NB4 (cell line): ENCODE measurements around the gene METAP2.

Experiments
- DNase-seq: peaks from one replicate; pipeline ENCODE4 v3.0.0; 2010; ENCODE audit warnings: low read depth
- H3K4me3 ChIP-seq: one replicate; pipeline ENCODE4 v1.5.1; 2011; ENCODE audit warnings: mild to moderate bottlenecking, low read depth, low read length, moderate library complexity
- CTCF ChIP-seq: IDR thresholded peaks from one replicate; pipeline ENCODE4 v1.5.1; 2012; ENCODE audit warnings: low read depth, low read length
- MYC ChIP-seq: IDR thresholded peaks from 2 replicates; pipeline ENCODE4 v1.6.1; 2011; ENCODE audit warnings: low read depth, low read length
- POLR2A ChIP-seq: IDR thresholded peaks from 2 replicates; pipeline ENCODE4 v1.6.1; 2011; ENCODE audit warnings: mild to moderate bottlenecking; ENCODE audit not compliant: insufficient read length; ENCODE audit errors: extremely low read depth
- TF ChIP-seq, protein P1 (sequence below): IDR thresholded peaks from 2 replicates; pipeline ENCODE4 v1.6.1; 2011; ENCODE audit warnings: low read depth, low read length

Gene METAP2

GRCh38 chr12:95541436-95541835 is 67.5 kb downstream of the METAP2 start:
- DNase-seq: no peak
- TF ChIP-seq MYC: no peak
- TF ChIP-seq CTCF: no peak
- TF ChIP-seq POLR2A: no peak
- TF ChIP-seq, protein P1, sequence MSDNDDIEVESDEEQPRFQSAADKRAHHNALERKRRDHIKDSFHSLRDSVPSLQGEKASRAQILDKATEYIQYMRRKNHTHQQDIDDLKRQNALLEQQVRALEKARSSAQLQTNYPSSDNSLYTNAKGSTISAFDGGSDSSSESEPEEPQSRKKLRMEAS: no peak
- no peak overlapping the region for H3K4me3 ChIP-seq

GRCh38 chr12:95543305-95543704 is 69.4 kb downstream of the METAP2 start:
- no peak overlapping the region for H3K4me3 ChIP-seq
- DNase-seq: no peak
- TF ChIP-seq, protein P1: no peak
- TF ChIP-seq CTCF (no peak), POLR2A (no peak), MYC (no peak)

DNA sequence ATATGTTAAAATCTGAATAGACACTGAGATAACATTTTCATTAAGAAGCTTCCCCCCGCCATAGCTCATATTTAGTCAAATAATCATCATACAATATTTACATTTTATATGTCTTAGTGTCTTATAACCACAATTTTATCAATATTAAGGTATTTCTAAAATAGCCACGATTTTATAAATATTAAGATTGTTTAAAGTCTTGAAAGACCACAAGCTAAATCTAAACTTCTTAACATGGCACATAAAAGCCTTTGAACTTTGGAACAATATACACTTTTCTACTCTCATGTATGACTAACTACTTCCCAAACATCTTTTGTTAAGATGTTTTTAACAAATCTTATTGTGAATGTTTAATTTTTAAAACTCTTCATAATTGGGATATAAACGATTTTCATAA is 70.8 kb downstream of the METAP2 start:
- DNase-seq: no peak
- H3K4me3 ChIP-seq: no peak overlapping the region
- TF ChIP-seq, protein P1: no peak
- TF ChIP-seq CTCF (no peak), POLR2A (no peak), MYC (no peak)

GRCh38 chr12:95545303-95545702 is 71.4 kb downstream of the METAP2 start:
- no peak overlapping the region for H3K4me3 ChIP-seq
- TF ChIP-seq POLR2A (no peak), CTCF (no peak), MYC (no peak)
- TF ChIP-seq, protein P1: no peak
- no peak for DNase-seq

- no peak overlapping the region for H3K4me3 ChIP-seq
- no peak for TF ChIP-seq POLR2A
- TF ChIP-seq, protein P1: no peak
- TF ChIP-seq MYC: no peak
- TF ChIP-seq CTCF: no peak
- DNase-seq: no peak
Observed at GRCh38 chr12:95545731-95546490, 72.0 kb downstream of the METAP2 start.
